Gastrocnemius medialis (tissue), 4 donors: ENCODE data around the gene SCGB1D4.

ENCODE experiments used
- CTCF ChIP-seq, 5 experiments: fragments of 450-650 bp in 3 of 5; fragments of 200-600 bp in 2 of 5; sonication (generic) in 2 of 5; IDR thresholded peaks in 4 of 5; conservative IDR thresholded peaks in 1 of 5; 1 replicate in 4 of 5; 2 replicates in 1 of 5; pipeline ENCODE4 v1.5.1; 2016 to 2019; ENCODE audit warnings: antibody characterized with exemption in 5 of 5, mild to moderate bottlenecking in 3 of 5, moderate library complexity in 3 of 5
- POLR2A ChIP-seq, 2 donors: fragments of 450-650 bp; IDR thresholded peaks; one replicate each; pipeline ENCODE4 v1.6.1; 2017; ENCODE audit warnings: antibody characterized with exemption in 2 of 2, mild to moderate bottlenecking in 2 of 2, moderate library complexity in 2 of 2

GRCh38 chr11:62337303-62338181, 38.7 kb upstream of the SCGB1D4 start, which contains the start of gene ASRGL1:
- TF ChIP-seq CTCF (IDR thresholded peaks at IDR 0.05 in 4 of 5, conservative IDR thresholded peaks at IDR 0.05 in 1 of 5) (no peak), POLR2A (IDR thresholded peaks at IDR 0.05) (peak; percentile 39 to 51)
